Bladder microvascular endothelial cell (primary cell): ENCODE data around the gene MON1B. TPM values are rescaled to one million over a fixed set of nuclear protein-coding genes. Genes with fewer than 3 reads are reported as not detected.

Experiments
- total RNA-seq: library from RNA; depleted of rRNA; stranded (reverse); fragments of >200 nt; gene quantifications from 2 replicates; pipeline ENCODE4 v1.2.3, GENCODE V29; 2014

MON1B gene
- total RNA-seq, result 8.7 and 8.9 TPM in 2 replicates

GRCh38 chr16:77190478-77191258 is at the start of gene MON1B:
MON1B (plus strand) TSS chr16:77191190; CDS start chr16:77191486, 296 bp downstream.

GRCh38 chr16:77199211-77199610 is 8.2 kb downstream of the MON1B start, which contains the start of gene SYCE1L:
SYCE1L (plus strand) TSS chr16:77199408; CDS start chr16:77199452, 44 bp downstream.

Other genes with a start within 250 kb of the MON1B start
- gene SYCE1L, start 8.2 kb downstream of the MON1B start, total RNA-seq, result 2.1 and 5.0 TPM in 2 replicates
- 17.2 and 82.4 TPM in 2 replicates for gene ADAMTS18, start 243.8 kb downstream of the MON1B start, total RNA-seq